CD4-positive, alpha-beta T cell treated with Interleukin-4 for 4 hours (primary cell): Measurements from ENCODE around the gene CDAN1.

Source experiments
- DNase-seq: peaks from one replicate; pipeline ENCODE4 v3.0.0-alpha.2; 2020

Gene CDAN1

GRCh38 chr15:42732095-42732827 lies 4.7 kb downstream of the CDAN1 start:
- no peak for DNase-seq

- DNase-seq = no peak
Measured at GRCh38 chr15:42731461-42731860, 5.5 kb downstream of the CDAN1 start.

- no peak for DNase-seq
Measured at GRCh38 chr15:42730536-42730935, 6.4 kb downstream of the CDAN1 start.

GRCh38 chr15:42730135-42730534 lies 6.8 kb downstream of the CDAN1 start:
- DNase-seq = no peak

GRCh38 chr15:42729409-42729808 lies 7.5 kb downstream of the CDAN1 start:
- no peak for DNase-seq

- no peak for DNase-seq
Measured at GRCh38 chr15:42728972-42729371, 8.0 kb downstream of the CDAN1 start.

- DNase-seq = no peak
Measured at GRCh38 chr15:42728560-42728959, 8.4 kb downstream of the CDAN1 start.

GRCh38 chr15:42727750-42728381 lies 9.1 kb downstream of the CDAN1 start:
- DNase-seq = no peak

GRCh38 chr15:42726114-42726513 lies 10.8 kb downstream of the CDAN1 start:
- DNase-seq = no peak

GRCh38 chr15:42725331-42725903 lies 11.5 kb downstream of the CDAN1 start:
- DNase-seq = no peak

GRCh38 chr15:42724276-42724675 lies 12.7 kb downstream of the CDAN1 start:
- no peak for DNase-seq

GRCh38 chr15:42723068-42723467 lies 13.9 kb downstream of the CDAN1 start:
- no peak for DNase-seq

GRCh38 chr15:42721916-42722315 lies 15.0 kb downstream of the CDAN1 start:
- no peak for DNase-seq

GRCh38 chr15:42721016-42721415 lies 15.9 kb downstream of the CDAN1 start:
- no peak for DNase-seq

GRCh38 chr15:42720071-42720470 lies 16.9 kb downstream of the CDAN1 start:
- no peak for DNase-seq

- no peak for DNase-seq
Measured at GRCh38 chr15:42719043-42719442, 17.9 kb downstream of the CDAN1 start.

GRCh38 chr15:42716626-42717025 lies 20.3 kb downstream of the CDAN1 start:
- no peak for DNase-seq

- no peak for DNase-seq
Measured at GRCh38 chr15:42716125-42716524, 20.8 kb downstream of the CDAN1 start.

- no peak for DNase-seq
Measured at GRCh38 chr15:42712584-42712983, 24.3 kb downstream of the CDAN1 start.

- no peak for DNase-seq
Measured at GRCh38 chr15:42711746-42712145, 25.2 kb downstream of the CDAN1 start.

- DNase-seq = no peak
Measured at GRCh38 chr15:42710662-42711061, 26.3 kb downstream of the CDAN1 start.

GRCh38 chr15:42707873-42708544 lies 28.9 kb downstream of the CDAN1 start:
- DNase-seq = no peak

- DNase-seq = no peak
Measured at GRCh38 chr15:42707068-42707467, 29.9 kb downstream of the CDAN1 start.

GRCh38 chr15:42705336-42705735 lies 31.6 kb downstream of the CDAN1 start:
- no peak for DNase-seq
